ENCODE measurements around the gene HPS6. TPM values are rescaled to one million over a fixed set of nuclear protein-coding genes. Genes with fewer than 3 reads are reported as not detected.
A peak's percentile ranks its signal among the peaks of the same experiment; 100 is the strongest.

HPS6 gene
- total RNA-seq, 3 donors from 2014 or later (not counting 1 experiment from before 2014, with no cell fraction given), result 10.2 to 20.1 (median 18.5) TPM

DNA sequence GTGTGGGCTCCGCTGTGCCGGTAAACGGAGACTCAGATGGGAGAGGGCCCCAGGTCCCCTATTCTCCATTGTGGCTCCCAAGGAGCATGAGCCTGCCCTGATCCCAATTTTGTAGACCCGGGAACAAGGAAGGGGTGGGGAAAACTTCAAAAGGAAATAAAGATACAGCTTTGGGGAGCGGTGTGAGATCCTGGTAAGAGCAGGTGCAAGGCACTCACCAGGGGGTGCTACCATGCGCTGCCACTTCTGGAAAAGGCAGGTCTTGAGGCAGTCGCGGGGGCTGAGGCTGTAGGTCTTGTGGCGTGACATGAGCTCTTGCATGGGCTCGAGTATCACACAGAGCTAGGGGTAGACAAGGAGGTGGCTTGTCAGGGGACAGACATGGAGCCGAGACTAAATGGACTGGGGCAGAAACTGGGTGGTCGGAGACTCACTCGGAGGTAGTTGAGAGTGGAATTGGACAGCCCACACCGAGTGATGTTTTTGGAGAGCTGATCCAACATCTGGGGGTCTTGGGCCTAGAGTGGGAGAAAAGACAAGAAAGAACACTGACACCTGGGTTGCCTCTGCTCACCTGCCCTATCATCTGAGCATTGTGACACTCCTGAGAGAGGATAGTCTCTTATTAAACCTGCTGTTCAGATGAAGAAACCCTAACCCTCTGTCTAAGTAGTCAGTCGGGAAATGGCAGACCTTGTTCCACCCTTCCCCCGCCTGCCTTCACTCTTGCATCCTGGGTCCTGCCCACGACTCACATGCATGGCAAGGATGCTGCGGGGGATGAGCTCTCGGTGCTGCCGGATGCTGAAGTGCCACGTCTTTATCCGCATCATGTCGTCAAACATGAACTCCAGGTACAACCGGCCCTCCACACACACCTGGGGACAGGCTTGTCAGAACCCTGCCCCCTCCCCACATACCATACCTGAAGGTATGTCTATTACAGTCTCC is 44.3 kb downstream of the HPS6 start:
- Mint-ChIP-seq H3K9me3 (no peaks in the 10 kb centered on the region), H3K36me3 (peaks cover 12% of the 10 kb centered on the region), H3K27ac (peak overlapping the region in 1 of 2 donors; percentile 10), H3K4me3 (no peak overlapping the region), H3K27me3 (ENCODE audit: low read depth in 2 of 2) (no peaks in the 10 kb centered on the region), H3K4me1 (peaks cover 30 to 46% of the 10 kb centered on the region in 2 donors)
- Histone ChIP-seq H3K27me3 (ENCODE audit: control insufficient read depth, insufficient read depth, low read length) (no peaks in the 10 kb centered on the region), H3K36me3 (ENCODE audit: control insufficient read depth, insufficient read depth, low read length) (peaks cover 46% of the 10 kb centered on the region), H3K4me1 (ENCODE audit: control insufficient read depth, insufficient read depth, low read length) (peaks cover 31% of the 10 kb centered on the region), H3K27ac (ENCODE audit: low read length) (no peak overlapping the region), H3K9me3 (ENCODE audit: control insufficient read depth, insufficient read depth, low read length) (no peaks in the 10 kb centered on the region), H3K4me3 (ENCODE audit: low read length) (no peak overlapping the region)
- intact Hi-C loops (cut with micrococcal nuclease), result no loop called here
- no peak for DNase-seq
- ATAC-seq, result no peak
- whole genome bisulfite sequencing (ENCODE audit: insufficient coverage), result 96% methylated on average over 24 of the region's 24 CpGs
- TF ChIP-seq, protein P1, sequence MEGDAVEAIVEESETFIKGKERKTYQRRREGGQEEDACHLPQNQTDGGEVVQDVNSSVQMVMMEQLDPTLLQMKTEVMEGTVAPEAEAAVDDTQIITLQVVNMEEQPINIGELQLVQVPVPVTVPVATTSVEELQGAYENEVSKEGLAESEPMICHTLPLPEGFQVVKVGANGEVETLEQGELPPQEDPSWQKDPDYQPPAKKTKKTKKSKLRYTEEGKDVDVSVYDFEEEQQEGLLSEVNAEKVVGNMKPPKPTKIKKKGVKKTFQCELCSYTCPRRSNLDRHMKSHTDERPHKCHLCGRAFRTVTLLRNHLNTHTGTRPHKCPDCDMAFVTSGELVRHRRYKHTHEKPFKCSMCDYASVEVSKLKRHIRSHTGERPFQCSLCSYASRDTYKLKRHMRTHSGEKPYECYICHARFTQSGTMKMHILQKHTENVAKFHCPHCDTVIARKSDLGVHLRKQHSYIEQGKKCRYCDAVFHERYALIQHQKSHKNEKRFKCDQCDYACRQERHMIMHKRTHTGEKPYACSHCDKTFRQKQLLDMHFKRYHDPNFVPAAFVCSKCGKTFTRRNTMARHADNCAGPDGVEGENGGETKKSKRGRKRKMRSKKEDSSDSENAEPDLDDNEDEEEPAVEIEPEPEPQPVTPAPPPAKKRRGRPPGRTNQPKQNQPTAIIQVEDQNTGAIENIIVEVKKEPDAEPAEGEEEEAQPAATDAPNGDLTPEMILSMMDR (IDR thresholded peaks at IDR 0.05), result no peak

DNA sequence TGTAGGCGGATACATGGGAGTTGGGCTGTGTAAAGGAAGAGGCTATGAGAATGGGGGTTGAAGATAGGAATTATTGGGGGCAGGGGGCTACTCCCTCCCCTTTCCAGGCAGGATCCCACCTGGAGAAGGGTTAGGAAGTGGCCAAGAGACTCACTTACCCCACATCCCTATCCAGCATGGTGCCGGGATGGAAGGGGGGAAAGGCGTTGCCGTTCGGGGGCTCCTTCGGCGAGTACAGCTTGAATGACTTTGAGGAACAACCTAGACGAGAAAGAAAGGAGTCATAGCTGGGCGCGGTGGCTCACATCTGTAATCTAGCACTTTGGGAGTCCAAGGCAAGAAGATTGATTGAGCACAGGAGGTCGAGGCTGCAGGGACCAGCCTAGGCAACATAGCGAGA is 46.1 kb downstream of the HPS6 start:
- 97% methylated on average over 11 of the region's 12 CpGs for WGBS (ENCODE audit: insufficient coverage)
- peaks cover 12% of the 10 kb centered on the region for H3K36me3 Mint-ChIP-seq
- H3K27me3 ChIP-seq (ENCODE audit: control insufficient read depth, insufficient read depth, low read length), result no peaks in the 10 kb centered on the region
- no peaks in the 10 kb centered on the region for H3K9me3 Mint-ChIP-seq
- ATAC-seq (no peak), DNase-seq (no peak)
- H3K4me3 ChIP-seq (ENCODE audit: low read length), result no peak overlapping the region
- TF ChIP-seq, protein P1 (IDR thresholded peaks at IDR 0.05), result no peak
- peaks cover 46% of the 10 kb centered on the region for H3K36me3 ChIP-seq (ENCODE audit: control insufficient read depth, insufficient read depth, low read length)
- no peaks in the 10 kb centered on the region for H3K27me3 Mint-ChIP-seq (ENCODE audit: low read depth in 2 of 2)
- H3K27ac Mint-ChIP-seq, result no peak overlapping the region
- H3K4me1 Mint-ChIP-seq, result peaks cover 31 to 49% of the 10 kb centered on the region in 2 donors
- H3K27ac ChIP-seq (ENCODE audit: low read length), result no peak overlapping the region
- H3K4me3 Mint-ChIP-seq, result no peak overlapping the region
- no peaks in the 10 kb centered on the region for H3K9me3 ChIP-seq (ENCODE audit: control insufficient read depth, insufficient read depth, low read length)
- intact Hi-C loops (cut with micrococcal nuclease), result no loop called here
- H3K4me1 ChIP-seq (ENCODE audit: control insufficient read depth, insufficient read depth, low read length), result peaks cover 36% of the 10 kb centered on the region

DNA sequence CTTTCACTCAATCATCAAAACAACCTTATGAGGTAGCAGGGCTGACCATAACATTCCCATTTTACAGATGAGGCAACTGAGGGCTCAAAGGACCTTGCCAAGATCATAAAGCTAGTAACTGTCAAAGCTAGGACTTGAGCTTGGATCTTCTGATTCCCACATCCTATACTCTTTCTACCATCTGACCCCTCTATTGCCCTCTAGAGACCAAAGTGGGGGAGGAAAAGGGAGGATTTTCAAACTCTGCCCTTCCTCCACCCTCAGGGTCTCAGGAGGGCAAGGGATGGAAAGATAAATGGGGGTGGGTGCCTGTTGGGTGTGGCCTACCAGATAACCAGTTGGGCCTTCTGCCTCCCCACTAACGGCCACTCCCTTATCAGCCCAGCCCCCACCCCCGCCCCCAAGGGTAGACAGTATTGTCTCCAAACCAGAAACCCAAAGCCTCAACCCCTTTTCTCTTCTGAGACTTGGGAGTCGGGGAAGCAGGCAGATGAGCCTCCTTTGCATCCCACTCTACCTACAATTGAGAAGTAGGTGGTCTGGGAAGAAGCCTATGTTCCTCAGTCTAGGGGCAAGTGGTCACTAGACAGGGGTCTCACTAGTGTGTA is 47.2 kb downstream of the HPS6 start:
- Histone ChIP-seq H3K4me1 (ENCODE audit: control insufficient read depth, insufficient read depth, low read length) (peaks cover 46% of the 10 kb centered on the region), H3K36me3 (ENCODE audit: control insufficient read depth, insufficient read depth, low read length) (peaks cover 40% of the 10 kb centered on the region), H3K27ac (ENCODE audit: low read length) (no peak overlapping the region), H3K27me3 (ENCODE audit: control insufficient read depth, insufficient read depth, low read length) (no peaks in the 10 kb centered on the region), H3K9me3 (ENCODE audit: control insufficient read depth, insufficient read depth, low read length) (no peaks in the 10 kb centered on the region), H3K4me3 (ENCODE audit: low read length) (no peak overlapping the region)
- Mint-ChIP-seq H3K36me3 (peaks cover 12% of the 10 kb centered on the region), H3K9me3 (no peaks in the 10 kb centered on the region), H3K4me1 (peaks cover 42 to 58% of the 10 kb centered on the region in 2 donors), H3K27ac (peak overlapping the region; percentile 50 to 95), H3K27me3 (ENCODE audit: low read depth in 2 of 2) (no peaks in the 10 kb centered on the region), H3K4me3 (no peak overlapping the region)
- intact Hi-C loops (cut with micrococcal nuclease), result no loop called here
- WGBS (ENCODE audit: insufficient coverage), result 43% methylated on average over 1 of the region's 3 CpGs
- DNase-seq (no peak), ATAC-seq (no peak)
- TF ChIP-seq, protein P1 (IDR thresholded peaks at IDR 0.05), result no peak
